Measurements from ENCODE around the gene EMILIN3.
A peak's percentile ranks its signal among the peaks of the same experiment; 100 is the strongest.

The EMILIN3 gene

GRCh38 chr20:41344938-41345728, 21.5 kb downstream of the EMILIN3 start:
- no peak for DNase-seq

GRCh38 chr20:41344477-41344876, 22.1 kb downstream of the EMILIN3 start:
- no peak for DNase-seq

DNA sequence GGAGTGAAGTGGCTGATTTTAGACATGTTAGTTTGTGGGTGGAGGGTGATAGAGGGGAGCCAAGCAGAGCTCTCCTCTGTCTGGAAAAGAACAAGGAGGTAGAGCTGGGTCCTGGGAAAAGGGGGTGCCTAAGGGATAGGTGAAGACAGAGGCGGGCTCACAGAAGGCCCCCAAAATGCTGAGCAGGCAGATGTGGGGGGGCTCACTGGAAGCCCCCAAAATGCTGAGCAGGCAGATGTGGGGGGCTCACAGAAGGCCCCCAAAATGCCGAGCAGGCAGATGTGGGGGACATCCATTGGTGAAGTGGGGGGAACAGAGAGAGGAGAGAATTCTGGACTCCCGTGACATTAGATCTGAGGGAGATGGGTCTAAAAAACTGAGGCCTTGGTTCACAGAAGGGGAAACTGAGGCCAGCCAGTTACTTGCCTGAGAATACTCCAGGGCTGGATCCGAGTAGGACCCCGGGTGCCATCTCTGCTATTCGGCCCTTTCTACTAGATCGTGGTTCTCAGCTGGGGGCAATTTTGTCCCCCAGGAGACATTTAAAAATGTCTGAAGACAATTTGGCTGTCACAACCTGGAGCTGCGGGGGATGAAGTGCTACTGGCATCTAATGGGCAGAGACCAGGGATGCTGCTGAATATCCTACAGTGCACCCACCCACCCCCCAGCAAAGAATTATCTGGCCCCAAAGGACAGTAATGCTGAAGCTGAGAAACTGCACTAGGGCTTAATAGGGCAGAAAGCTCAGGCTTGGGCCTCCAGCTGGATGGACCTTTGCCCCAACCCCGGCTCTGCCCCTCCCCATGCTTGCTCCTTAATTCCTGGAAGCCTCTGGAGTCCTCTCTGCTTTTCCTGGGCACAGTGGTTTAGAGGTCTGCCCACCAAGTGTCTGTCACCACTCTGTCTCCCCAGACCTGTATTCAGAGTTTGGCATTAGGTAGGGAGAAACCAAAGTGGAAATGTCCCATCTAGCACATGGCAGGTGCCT, 23.8 kb downstream of the EMILIN3 start:
- no peak for DNase-seq

DNA sequence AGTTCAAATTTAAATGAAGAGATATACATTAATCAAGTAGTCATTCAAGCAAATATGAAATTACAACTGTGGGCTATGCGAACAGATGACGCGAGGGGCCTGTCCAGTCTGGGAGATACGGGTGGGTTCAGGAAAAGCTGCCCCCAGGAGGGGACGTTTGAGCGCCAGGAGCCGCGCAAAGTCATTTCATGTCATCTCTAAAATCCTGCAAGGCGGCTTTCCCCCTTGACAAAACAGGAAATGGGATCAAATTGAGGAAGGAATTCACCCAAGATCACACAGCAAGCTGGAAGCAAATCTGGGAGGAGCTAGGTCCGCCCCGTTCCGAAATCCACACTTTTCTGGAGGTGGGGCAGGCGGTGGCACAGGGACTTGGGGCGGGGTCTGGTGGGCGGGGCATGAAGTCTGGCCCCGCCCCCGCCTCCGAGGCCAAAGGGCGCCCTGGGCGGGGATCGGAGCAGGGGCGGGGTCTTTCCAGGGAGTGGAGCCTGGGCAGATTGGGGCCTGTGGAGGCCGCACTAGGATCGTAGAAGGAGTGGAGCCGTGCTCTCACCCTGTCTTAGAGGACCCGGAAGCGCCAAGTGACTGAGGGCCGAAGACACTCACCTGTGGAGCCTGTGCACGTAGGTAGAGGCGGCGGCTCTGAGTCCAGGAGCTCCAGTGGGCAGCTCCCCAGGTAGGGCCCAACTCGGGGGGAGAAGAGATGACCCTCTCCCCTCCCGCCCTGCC, 26.1 kb downstream of the EMILIN3 start, which contains the start of gene LPIN3:
LPIN3 (plus strand) TSS at position 495 of the 729 bp plus-strand sequence. CDS start 4,983 bp downstream, outside the sequence.
- DNase-seq: peak; percentile 91

DNA sequence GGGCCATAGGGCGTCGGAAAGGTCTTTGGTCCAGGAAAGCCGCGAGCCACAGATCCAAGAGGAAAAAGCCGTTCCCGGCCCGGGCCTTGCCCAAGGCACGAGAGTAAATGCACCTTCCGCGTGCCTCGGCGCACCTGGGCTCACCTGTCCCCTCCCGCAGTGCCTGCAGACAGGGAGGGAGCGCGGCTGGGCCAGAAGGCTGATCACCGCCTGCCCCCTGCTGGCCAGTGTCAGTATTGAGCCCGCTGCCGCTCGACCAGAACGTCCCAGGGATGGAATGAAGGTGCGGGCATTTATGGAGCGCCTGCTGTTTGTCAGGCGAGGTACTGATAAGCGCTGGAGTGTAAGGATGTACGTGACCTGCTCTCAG, 26.7 kb downstream of the EMILIN3 start:
- DNase-seq: peak; percentile 72

GRCh38 chr20:41336711-41337492, 29.7 kb downstream of the EMILIN3 start:
- no peak for DNase-seq

GRCh38 chr20:41335591-41335990, 31.0 kb downstream of the EMILIN3 start:
- no peak for DNase-seq

DNA sequence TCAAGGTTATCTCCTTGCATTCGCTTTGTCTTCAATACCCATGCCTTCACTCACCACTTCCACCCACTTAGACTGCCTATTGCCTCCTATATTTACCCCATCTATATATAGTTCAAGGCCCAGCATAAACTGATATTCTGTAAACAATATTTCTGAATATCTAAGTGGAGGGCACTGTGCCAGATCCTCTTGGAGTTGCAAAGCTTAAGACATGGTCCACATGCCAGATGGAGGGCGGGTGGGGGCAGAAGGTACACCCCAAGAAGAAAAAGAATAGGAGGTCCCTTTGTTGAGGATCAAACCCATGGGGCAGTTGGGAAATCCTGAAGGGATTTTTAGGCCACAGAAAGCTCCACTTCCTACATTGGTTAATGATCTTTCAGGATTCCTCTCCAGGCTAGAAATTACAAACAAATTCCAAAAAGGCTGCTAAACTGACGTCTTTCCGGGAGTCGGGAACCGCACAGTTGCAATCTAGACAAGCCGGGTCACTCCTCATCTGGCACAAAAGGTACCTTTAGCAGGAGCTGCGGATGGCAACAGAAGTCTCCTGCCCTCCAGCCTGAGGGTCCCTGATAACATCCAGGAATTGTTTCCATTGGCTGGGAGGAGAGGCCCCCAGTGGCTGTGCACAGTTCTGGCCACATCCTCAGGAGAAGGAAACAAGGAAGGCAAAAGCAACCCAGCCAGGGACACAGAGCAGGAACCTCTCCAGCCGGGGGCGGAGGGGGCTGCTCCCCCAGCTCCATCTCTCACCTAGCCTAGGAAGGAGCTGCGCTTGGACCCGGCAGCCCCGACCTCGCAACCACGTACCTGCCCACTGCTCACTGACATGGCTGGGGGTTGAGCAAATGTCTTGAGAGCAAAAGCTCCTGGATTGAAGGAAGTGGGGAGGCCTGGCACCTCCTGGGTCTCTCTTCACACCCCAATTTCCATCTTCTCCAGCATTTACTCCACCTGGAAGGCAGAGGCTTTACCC, 31.9 kb downstream of the EMILIN3 start:
- DNase-seq: no peak

GRCh38 chr20:41334036-41334435, 32.6 kb downstream of the EMILIN3 start:
- no peak for DNase-seq

- DNase-seq: peak; percentile 22
Measured at GRCh38 chr20:41331731-41332130, 34.9 kb downstream of the EMILIN3 start.

DNA sequence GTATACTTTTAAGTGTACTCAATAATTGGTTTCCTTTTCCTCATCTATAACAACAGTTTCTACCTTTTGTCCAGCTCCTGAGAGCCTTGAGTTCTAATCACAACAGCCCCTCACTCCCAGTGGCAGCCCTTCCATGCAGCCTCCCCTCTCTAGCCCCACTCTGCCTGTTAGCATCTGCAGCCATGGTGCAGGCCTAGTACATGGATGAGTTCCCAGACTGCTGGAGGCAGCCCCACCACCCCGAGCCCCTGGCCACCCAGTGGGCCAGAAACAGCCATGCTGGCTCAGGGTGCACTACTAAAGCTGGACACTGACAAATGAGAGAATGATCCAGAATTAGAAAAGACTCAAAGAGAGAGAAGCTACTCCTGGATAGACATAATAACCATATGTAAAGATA, 35.7 kb downstream of the EMILIN3 start:
- DNase-seq: no peak

DNA sequence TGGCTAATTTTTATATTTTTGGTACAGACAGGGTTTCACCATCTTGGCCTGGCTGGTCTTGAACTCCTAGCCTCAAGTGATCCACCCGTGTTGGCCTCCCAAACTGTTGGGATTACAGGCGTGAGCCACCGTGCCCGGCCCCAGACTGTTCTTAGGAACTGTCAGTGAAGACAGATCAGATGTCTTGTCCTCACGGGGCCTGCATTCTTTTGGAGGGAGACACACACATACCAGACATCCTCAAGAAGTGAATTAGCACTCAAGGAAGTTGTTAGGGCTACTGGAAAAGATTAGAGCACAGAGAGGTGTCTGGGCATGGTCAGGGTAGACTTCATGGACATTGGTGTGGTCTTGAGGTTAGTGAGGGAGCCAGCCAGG, 36.3 kb downstream of the EMILIN3 start:
- no peak for DNase-seq

DNA sequence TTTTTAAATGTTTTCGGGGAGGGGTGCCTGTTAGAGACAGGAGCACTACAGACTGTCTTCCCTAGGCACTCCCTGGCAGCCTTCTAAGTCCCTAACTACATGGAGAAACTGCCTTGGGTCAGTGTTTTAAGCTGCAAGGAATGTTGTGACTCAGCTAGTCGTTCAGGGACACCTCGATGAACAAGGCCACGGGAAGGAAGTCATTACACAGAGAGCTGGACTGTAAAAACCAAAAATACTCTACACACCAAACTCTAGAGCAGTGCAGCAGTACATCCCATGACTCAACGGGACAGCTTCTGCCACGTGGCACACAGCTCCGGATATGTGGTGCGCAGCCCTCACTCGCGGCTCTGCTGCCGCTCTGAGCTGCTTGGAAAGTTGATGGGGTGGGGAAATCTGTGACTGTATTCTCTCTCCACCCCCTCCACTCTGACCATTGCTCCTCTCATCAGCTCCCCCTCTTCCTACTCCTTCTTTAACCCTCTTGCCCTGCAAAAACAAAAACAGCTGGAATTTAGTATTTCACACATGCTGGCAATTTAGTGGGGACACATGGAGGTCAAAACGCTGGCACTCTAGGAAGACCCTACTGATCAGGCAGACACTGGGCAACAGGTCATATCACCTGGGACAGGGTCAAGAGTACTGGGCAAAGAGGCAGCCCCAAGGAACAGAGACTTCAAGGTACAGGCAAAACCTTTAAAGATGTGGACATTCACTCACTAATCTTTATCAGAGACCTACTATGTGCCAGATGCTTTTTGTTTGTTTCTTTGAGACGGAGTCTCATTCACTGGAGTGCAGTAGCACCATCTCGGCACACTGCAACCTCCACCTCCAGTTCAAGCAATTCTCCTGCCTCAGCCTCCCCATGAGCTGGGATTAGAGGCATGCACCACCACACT, 36.9 kb downstream of the EMILIN3 start:
- DNase-seq: no peak

- no peak for DNase-seq
Measured at GRCh38 chr20:41327178-41327577, 39.4 kb downstream of the EMILIN3 start.

DNA sequence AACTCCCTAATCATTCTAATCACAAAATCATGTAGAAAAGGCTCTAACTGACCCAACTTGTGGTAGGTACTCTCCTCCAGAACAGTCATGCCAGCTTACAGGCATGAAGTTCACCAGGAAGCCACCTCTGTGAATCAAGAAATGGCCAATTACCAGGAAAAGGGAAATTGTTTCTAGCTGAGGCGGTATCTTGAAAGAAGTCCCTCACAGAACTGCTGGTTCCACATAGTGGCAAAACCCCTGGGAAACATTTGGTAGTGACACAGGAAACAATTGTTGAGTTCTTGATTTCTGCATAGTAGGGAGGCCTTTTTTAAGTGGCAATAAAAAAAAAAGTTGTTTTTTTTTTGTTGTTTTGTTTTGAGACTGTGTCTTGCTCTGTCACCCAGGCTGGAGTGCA, 45.6 kb downstream of the EMILIN3 start:
- no peak for DNase-seq

- no peak for DNase-seq
Measured at GRCh38 chr20:41320441-41320840, 46.2 kb downstream of the EMILIN3 start.

DNA sequence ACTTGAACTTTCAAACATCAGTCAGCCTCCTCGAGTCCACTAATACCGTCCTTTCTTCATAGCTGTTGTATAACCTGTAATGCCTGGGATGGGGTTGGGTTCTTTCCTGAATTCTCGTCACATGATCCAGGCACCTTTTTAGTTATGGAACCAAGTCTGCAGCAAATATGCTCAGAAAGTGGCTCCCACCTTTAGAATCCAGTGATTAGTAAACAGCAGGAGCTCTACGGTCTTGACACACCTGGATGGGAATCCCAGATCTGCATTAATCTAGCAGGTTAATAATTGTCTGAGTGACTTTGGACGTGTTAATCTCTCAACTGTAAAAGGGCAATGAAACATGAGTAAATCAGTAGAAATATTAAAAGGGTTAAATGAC, 48.4 kb downstream of the EMILIN3 start:
- DNase-seq: no peak

- DNase-seq: peak; percentile 93
Measured at GRCh38 chr20:41317546-41318270, 48.9 kb downstream of the EMILIN3 start, which contains the start of gene ZHX3. Gene ZHX3, minus strand, starts transcription at chr20:41317731. Its CDS starts 112,815 bp downstream, at chr20:41204916.

All from NCI-H2029 (cell line).